ENCODE results near the gene EFCC1.

Gene EFCC1

GRCh38 chr3:129021140-129021551 is 20.0 kb downstream of the EFCC1 start:
- no peak for TF ChIP-seq CEBPB (IDR thresholded peaks at IDR 0.05)
- no peak for TF ChIP-seq NFIC (IDR thresholded peaks at IDR 0.05)
- no peak for TF ChIP-seq REST (IDR thresholded peaks at IDR 0.05; ENCODE audit: low read depth)
- no peak for TF ChIP-seq EGR1 (IDR thresholded peaks at IDR 0.05)
- TF ChIP-seq USF1 (IDR thresholded peaks at IDR 0.05): no peak
- TF ChIP-seq TCF12 (IDR thresholded peaks at IDR 0.05; ENCODE audit: low read depth): no peak
- TF ChIP-seq MAX (IDR thresholded peaks at IDR 0.05): no peak
- TF ChIP-seq CREB1 (IDR thresholded peaks at IDR 0.05; ENCODE audit: low read depth): no peak
- TF ChIP-seq TEAD4 (IDR thresholded peaks at IDR 0.05): no peak
- no peak for TF ChIP-seq YY1 (IDR thresholded peaks at IDR 0.05; ENCODE audit: low read depth)
- TF ChIP-seq FOXM1 (IDR thresholded peaks at IDR 0.05; ENCODE audit: borderline replicate concordance, low read depth): no peak
- TF ChIP-seq EP300 (IDR thresholded peaks at IDR 0.05; ENCODE audit: borderline replicate concordance): no peak

- TF ChIP-seq TAF1 (IDR thresholded peaks at IDR 0.05; ENCODE audit: low read depth) (no peak), TEAD4 (IDR thresholded peaks at IDR 0.05) (no peak), CREB1 (IDR thresholded peaks at IDR 0.05; ENCODE audit: low read depth) (no peak), FOXM1 (IDR thresholded peaks at IDR 0.05; ENCODE audit: borderline replicate concordance, low read depth) (no peak), RAD21 (IDR thresholded peaks at IDR 0.05; ENCODE audit: low read depth) (no peak), TCF12 (IDR thresholded peaks at IDR 0.05; ENCODE audit: low read depth) (no peak), EP300 (IDR thresholded peaks at IDR 0.05; ENCODE audit: borderline replicate concordance) (no peak), EGR1 (IDR thresholded peaks at IDR 0.05) (no peak), MAX (IDR thresholded peaks at IDR 0.05) (no peak), NFIC (IDR thresholded peaks at IDR 0.05) (no peak), ZBTB7A (IDR thresholded peaks at IDR 0.05; ENCODE audit: low read depth) (no peak), CEBPB (IDR thresholded peaks at IDR 0.05) (no peak), USF1 (IDR thresholded peaks at IDR 0.05) (no peak), YY1 (IDR thresholded peaks at IDR 0.05; ENCODE audit: low read depth) (no peak), REST (IDR thresholded peaks at IDR 0.05; ENCODE audit: low read depth) (no peak)
Measured at GRCh38 chr3:129022114-129023007, 21.3 kb downstream of the EFCC1 start.

- TF ChIP-seq NFIC (IDR thresholded peaks at IDR 0.05): no peak
- TF ChIP-seq REST (IDR thresholded peaks at IDR 0.05; ENCODE audit: low read depth): no peak
- no peak for TF ChIP-seq CEBPB (IDR thresholded peaks at IDR 0.05)
- TF ChIP-seq ZBTB7A (IDR thresholded peaks at IDR 0.05; ENCODE audit: low read depth): no peak
- no peak for TF ChIP-seq USF1 (IDR thresholded peaks at IDR 0.05)
- no peak for TF ChIP-seq EGR1 (IDR thresholded peaks at IDR 0.05)
- TF ChIP-seq TCF12 (IDR thresholded peaks at IDR 0.05; ENCODE audit: low read depth): no peak
- TF ChIP-seq YY1 (IDR thresholded peaks at IDR 0.05; ENCODE audit: low read depth): no peak
- no peak for TF ChIP-seq CREB1 (IDR thresholded peaks at IDR 0.05; ENCODE audit: low read depth)
- no peak for TF ChIP-seq TAF1 (IDR thresholded peaks at IDR 0.05; ENCODE audit: low read depth)
- TF ChIP-seq EP300 (IDR thresholded peaks at IDR 0.05; ENCODE audit: borderline replicate concordance): no peak
- no peak for TF ChIP-seq RAD21 (IDR thresholded peaks at IDR 0.05; ENCODE audit: low read depth)
- no peak for TF ChIP-seq TEAD4 (IDR thresholded peaks at IDR 0.05)
- TF ChIP-seq FOXM1 (IDR thresholded peaks at IDR 0.05; ENCODE audit: borderline replicate concordance, low read depth): no peak
- TF ChIP-seq MAX (IDR thresholded peaks at IDR 0.05): no peak
Measured at GRCh38 chr3:129023008-129023358, 21.9 kb downstream of the EFCC1 start.
